HFFc6 (cell line): Measurements from ENCODE around the gene RNF5. TPM values are rescaled to one million over a fixed set of nuclear protein-coding genes. Genes with fewer than 3 reads are reported as not detected.

ENCODE experiments used
- DNase-seq: peaks from one replicate; pipeline ENCODE4 v3.0.0-alpha.2; 2018
- H3K27ac Mint-ChIP-seq: 2 replicates; pipeline ENCODE4 v1.8.0; 2020; ENCODE audit warnings: mild to moderate bottlenecking, mixed read lengths
- H3K27me3 Mint-ChIP-seq: 2 replicates; pipeline ENCODE4 v1.8.0; 2021; ENCODE audit warnings: mild to moderate bottlenecking, moderate library complexity, mixed read lengths; ENCODE audit not compliant: insufficient read depth
- H3K36me3 Mint-ChIP-seq: 2 replicates; pipeline ENCODE4 v1.8.0; 2021; ENCODE audit warnings: low read depth, mixed read lengths
- H3K4me1 Mint-ChIP-seq: 2 replicates; pipeline ENCODE4 v1.8.0; 2020; ENCODE audit warnings: low read depth, mixed read lengths
- H3K4me3 Mint-ChIP-seq: 2 replicates; pipeline ENCODE4 v1.8.0; 2020; ENCODE audit warnings: mild to moderate bottlenecking, moderate library complexity, mixed read lengths
- H3K9me3 Mint-ChIP-seq: 2 replicates; pipeline ENCODE4 v1.8.0; 2020; ENCODE audit warnings: mild to moderate bottlenecking, mixed read lengths
- CTCF ChIP-seq: fragments of 200-600 bp; sonication (generic); IDR thresholded peaks from 2 replicates; pipeline ENCODE4 v1.5.0; 2021; ENCODE audit warnings: antibody characterized with exemption, mild to moderate bottlenecking
- total RNA-seq, 6 experiments: library from RNA; stranded (reverse); fragmentation: NEBNext Ultra II Directional; extraction: Animal tissue kit (Norgen Biotek cat#: 25700); gene quantifications; 2 replicates in 1 of 6; 3 replicates in 5 of 6; pipeline ENCODE4 v1.2.3, GENCODE V29; 2021

Gene RNF5
- total RNA-seq, 6 experiments from 2014 or later: 30.0 to 37.4 (median 34.7) TPM

GRCh38 chr6:32164295-32164694 lies 13.9 kb upstream of the RNF5 start, which contains the start of gene EGFL8:
Gene EGFL8 (plus strand): TSS chr6:32164595. CDS start chr6:32166166, 1,571 bp downstream.
- DNase-seq: no peak
- no peak for TF ChIP-seq CTCF
- Mint-ChIP-seq H3K9me3 (no peaks in the 10 kb centered on the region), H3K27me3 (peaks cover 8% of the 10 kb centered on the region), H3K36me3 (peaks cover 10% of the 10 kb centered on the region), H3K4me1 (peaks cover 12% of the 10 kb centered on the region), H3K4me3 (no peak within 1 kb of the TSS), H3K27ac (no peak within 1 kb of the TSS)

GRCh38 chr6:32166411-32167061 lies 11.7 kb upstream of the RNF5 start:
- H3K9me3 Mint-ChIP-seq: no peaks in the 10 kb centered on the region
- H3K4me3 Mint-ChIP-seq: no peak overlapping the region
- peaks cover 11% of the 10 kb centered on the region for H3K27me3 Mint-ChIP-seq
- H3K27ac Mint-ChIP-seq: no peak overlapping the region
- no peak for DNase-seq
- H3K36me3 Mint-ChIP-seq: peaks cover 32% of the 10 kb centered on the region
- no peak; the same call in 1 of the 2 replicates for TF ChIP-seq CTCF
- peaks cover 35% of the 10 kb centered on the region for H3K4me1 Mint-ChIP-seq

- Mint-ChIP-seq H3K36me3 (peaks cover 33% of the 10 kb centered on the region), H3K9me3 (no peaks in the 10 kb centered on the region), H3K4me1 (peaks cover 37% of the 10 kb centered on the region), H3K4me3 (no peak overlapping the region), H3K27me3 (peaks cover 11% of the 10 kb centered on the region), H3K27ac (no peak overlapping the region)
- TF ChIP-seq CTCF: no peak
- no peak for DNase-seq
Measured at GRCh38 chr6:32167154-32167760, 10.9 kb upstream of the RNF5 start.

GRCh38 chr6:32167761-32168262 lies 10.4 kb upstream of the RNF5 start:
- H3K27ac Mint-ChIP-seq: peak overlapping the region; percentile 30; the same call in 1 of the 2 replicates
- no peak for TF ChIP-seq CTCF
- peaks cover 40% of the 10 kb centered on the region for H3K4me1 Mint-ChIP-seq
- peaks cover 33% of the 10 kb centered on the region for H3K36me3 Mint-ChIP-seq
- no peak for DNase-seq
- no peaks in the 10 kb centered on the region for H3K9me3 Mint-ChIP-seq
- peaks cover 9% of the 10 kb centered on the region for H3K27me3 Mint-ChIP-seq
- H3K4me3 Mint-ChIP-seq: no peak overlapping the region

- H3K27me3 Mint-ChIP-seq: peaks cover 9% of the 10 kb centered on the region
- DNase-seq: no peak
- no peak overlapping the region for H3K4me3 Mint-ChIP-seq
- no peak for TF ChIP-seq CTCF
- peaks cover 33% of the 10 kb centered on the region for H3K36me3 Mint-ChIP-seq
- peaks cover 46% of the 10 kb centered on the region for H3K4me1 Mint-ChIP-seq
- no peaks in the 10 kb centered on the region for H3K9me3 Mint-ChIP-seq
- peak overlapping the region; percentile 14; the same call in 1 of the 2 replicates for H3K27ac Mint-ChIP-seq
Measured at GRCh38 chr6:32168350-32168749, 9.9 kb upstream of the RNF5 start.
